Hematopoietic multipotent progenitor cell treated with erythropoietin and hydrocortisone succinate and interleukin-3 and kit ligand, for 4 days (in vitro differentiated cells): ENCODE results near the gene KIF5A.
A peak's percentile ranks its signal among the peaks of the same experiment; 100 is the strongest.
"Not testable (repeated sequence)": the region's sequence is repeated elsewhere in the genome, so short reads cannot be mapped to it uniquely, and the experiment has no call there.

Source experiments
- DNase-seq: peaks from one replicate; pipeline ENCODE4 v3.0.0-alpha.2; 2015

Gene KIF5A

GRCh38 chr12:57609781-57610553 is 60.1 kb downstream of the KIF5A start:
- DNase-seq, result no peak

GRCh38 chr12:57610554-57611107 is 60.8 kb downstream of the KIF5A start:
- DNase-seq, result peak; percentile 51

GRCh38 chr12:57611108-57611826 is 61.4 kb downstream of the KIF5A start, which contains the start of gene ARHGEF25:
Gene ARHGEF25 (plus strand): TSS chr12:57611435. CDS start chr12:57611895, 460 bp downstream.
- peak; percentile 50 for DNase-seq

GRCh38 chr12:57611827-57612710 is 62.2 kb downstream of the KIF5A start:
- no peak for DNase-seq

GRCh38 chr12:57612711-57613426 is 63.0 kb downstream of the KIF5A start:
- no peak for DNase-seq

- DNase-seq, result no peak
Observed at GRCh38 chr12:57613427-57614109, 63.7 kb downstream of the KIF5A start.

- peak; percentile 43 for DNase-seq
Observed at GRCh38 chr12:57614178-57614947, 64.5 kb downstream of the KIF5A start.

- DNase-seq, result no peak
Observed at GRCh38 chr12:57614948-57615500, 65.2 kb downstream of the KIF5A start.

GRCh38 chr12:57615637-57616036 is 65.8 kb downstream of the KIF5A start:
- DNase-seq, result no peak

GRCh38 chr12:57616383-57617101 is 66.7 kb downstream of the KIF5A start:
- DNase-seq, result no peak

- DNase-seq, result no peak
Observed at GRCh38 chr12:57617942-57618341, 68.1 kb downstream of the KIF5A start.

- DNase-seq, result not testable (repeated sequence)
Observed at GRCh38 chr12:57618431-57618830, 68.6 kb downstream of the KIF5A start.

- DNase-seq, result no peak
Observed at GRCh38 chr12:57618966-57619433, 69.2 kb downstream of the KIF5A start.

- DNase-seq, result peak; percentile 47
Observed at GRCh38 chr12:57619434-57620244, 69.8 kb downstream of the KIF5A start.

- no peak for DNase-seq
Observed at GRCh38 chr12:57620245-57620935, 70.5 kb downstream of the KIF5A start.

GRCh38 chr12:57620936-57621496 is 71.2 kb downstream of the KIF5A start:
- DNase-seq, result no peak

GRCh38 chr12:57621497-57622292 is 71.9 kb downstream of the KIF5A start:
- peak; percentile 69 for DNase-seq
